GM21360 (cell line): ENCODE measurements around the gene MPI.
"Not testable (repeated sequence)": the region's sequence is repeated elsewhere in the genome, so short reads cannot be mapped to it uniquely, and the experiment has no call there.

Experiments
- ATAC-seq: cut with Tn5 transposase; IDR thresholded peaks from one replicate; pipeline ENCODE4 v1.9.1; 2021; ENCODE audit warnings: mild to moderate bottlenecking, moderate library complexity; ENCODE audit not compliant: unreplicated experiment

The MPI gene

GRCh38 chr15:74890665-74890960, 771 bp downstream of the MPI start:
- no peak for ATAC-seq

- ATAC-seq, result no peak
Measured at GRCh38 chr15:74891469-74891868, 1.6 kb downstream of the MPI start.

GRCh38 chr15:74892313-74892712, 2.5 kb downstream of the MPI start:
- ATAC-seq, result no peak

- ATAC-seq, result no peak
Measured at GRCh38 chr15:74892931-74893330, 3.1 kb downstream of the MPI start.

GRCh38 chr15:74893627-74894026, 3.8 kb downstream of the MPI start:
- no peak for ATAC-seq

- ATAC-seq, result not testable (repeated sequence)
Measured at GRCh38 chr15:74894383-74894782, 4.5 kb downstream of the MPI start.

GRCh38 chr15:74895830-74896229, 6.0 kb downstream of the MPI start:
- no peak for ATAC-seq

- no peak for ATAC-seq
Measured at GRCh38 chr15:74896316-74896715, 6.5 kb downstream of the MPI start.

GRCh38 chr15:74897300-74897701, 7.5 kb downstream of the MPI start:
- no peak for ATAC-seq

- ATAC-seq, result no peak
Measured at GRCh38 chr15:74901612-74902063, 11.8 kb downstream of the MPI start.

GRCh38 chr15:74902295-74903075, 12.6 kb downstream of the MPI start:
- no peak for ATAC-seq

- no peak for ATAC-seq
Measured at GRCh38 chr15:74903676-74904075, 13.8 kb downstream of the MPI start.

- ATAC-seq, result no peak
Measured at GRCh38 chr15:74904190-74904805, 14.5 kb downstream of the MPI start.

- no peak for ATAC-seq
Measured at GRCh38 chr15:74906067-74906449, 16.2 kb downstream of the MPI start.

- peak; percentile 78 for ATAC-seq
Measured at GRCh38 chr15:74906450-74907162, 16.8 kb downstream of the MPI start, which contains the start of gene FAM219B. TSS of gene FAM219B (minus strand) at chr15:74906851. CDS start at chr15:74906800, 51 bp downstream.

GRCh38 chr15:74907163-74907870, 17.5 kb downstream of the MPI start:
- no peak for ATAC-seq

- ATAC-seq, result no peak
Measured at GRCh38 chr15:74908635-74909034, 18.8 kb downstream of the MPI start.

GRCh38 chr15:74913041-74913440, 23.2 kb downstream of the MPI start:
- ATAC-seq, result no peak

GRCh38 chr15:74913799-74914198, 24.0 kb downstream of the MPI start:
- ATAC-seq, result not testable (repeated sequence)

- no peak for ATAC-seq
Measured at GRCh38 chr15:74917676-74918075, 27.8 kb downstream of the MPI start.

GRCh38 chr15:74920456-74920855, 30.6 kb downstream of the MPI start:
- no peak for ATAC-seq
